HepG2 (cell line): Measurements from ENCODE around the gene OPA3. TPM values are rescaled to one million over a fixed set of nuclear protein-coding genes. Genes with fewer than 3 reads are reported as not detected.

ENCODE experiments used
- ARNT2 ChIP-seq: sonication (generic); formaldehyde crosslinking; IDR thresholded peaks from 2 replicates; pipeline ENCODE4 v1.8.0; 2022; ENCODE audit warnings: mild to moderate bottlenecking, low read depth, missing genetic modification reagents, moderate library complexity
- BCL6 ChIP-seq: IDR thresholded peaks from 2 replicates; pipeline ENCODE4 v1.6.1; 2016; ENCODE audit warnings: missing genetic modification reagents, missing compliant biosample characterization
- E2F1 ChIP-seq: sonication (generic); formaldehyde crosslinking; IDR thresholded peaks from 2 replicates; pipeline ENCODE4 v1.5.0; 2020; ENCODE audit warnings: missing genetic modification reagents
- FLYWCH1 ChIP-seq: sonication (generic); formaldehyde crosslinking; IDR thresholded peaks from 2 replicates; pipeline ENCODE4 v1.8.1; 2023; ENCODE audit warnings: mild to moderate bottlenecking, missing genetic modification reagents
- MAFK ChIP-seq, 2 experiments: IDR thresholded peaks in 1 of 2; conservative IDR thresholded peaks in 1 of 2; 2 replicates each; pipeline ENCODE4 v1.6.1; 2011; ENCODE audit warnings: improper control_type of control experiment in 2 of 2, low read length in 2 of 2
- MIER3 ChIP-seq: IDR thresholded peaks from 2 replicates; pipeline ENCODE4 v1.6.1; 2016; ENCODE audit warnings: missing compliant biosample characterization, borderline replicate concordance
- SIN3B ChIP-seq: fragments of 150-350 bp; IDR thresholded peaks from 2 replicates; pipeline ENCODE4 v1.6.1; 2014; ENCODE audit warnings: low read length
- SYNCRIP ChIP-seq: fragments of 200-400 bp; formaldehyde crosslinking; IDR thresholded peaks from 2 replicates; pipeline ENCODE4 v1.6.1; 2018; ENCODE audit warnings: mild to moderate bottlenecking, low read depth, low read length; ENCODE audit not compliant: insufficient read depth
- TP53 ChIP-seq: sonication (generic); formaldehyde crosslinking; conservative IDR thresholded peaks from 2 replicates; pipeline ENCODE4 v1.4.0; 2020; ENCODE audit warnings: missing genetic modification reagents
- YEATS2 ChIP-seq: sonication (generic); formaldehyde crosslinking; IDR thresholded peaks from 2 replicates; pipeline ENCODE4 v1.4.0; 2020; ENCODE audit warnings: missing genetic modification reagents, borderline replicate concordance
- ZNF292 ChIP-seq: sonication (generic); formaldehyde crosslinking; IDR thresholded peaks from 2 replicates; pipeline ENCODE4 v1.8.1; 2022; ENCODE audit warnings: mild to moderate bottlenecking, low read depth, missing genetic modification reagents, borderline replicate concordance
- ZNF510 ChIP-seq: sonication (generic); formaldehyde crosslinking; IDR thresholded peaks from 2 replicates; pipeline ENCODE4 v1.4.0; 2020; ENCODE audit warnings: low read depth, mild to moderate bottlenecking, missing genetic modification reagents
- ZNF574 ChIP-seq: sonication (generic); formaldehyde crosslinking; IDR thresholded peaks from 2 replicates; pipeline ENCODE4 v1.4.0; 2020; ENCODE audit warnings: missing genetic modification reagents
- ZNF615 ChIP-seq: sonication (generic); formaldehyde crosslinking; IDR thresholded peaks from 2 replicates; pipeline ENCODE4 v1.5.0; 2020; ENCODE audit warnings: mild to moderate bottlenecking, missing genetic modification reagents, borderline replicate concordance
- ZNF652 ChIP-seq: IDR thresholded peaks from 2 replicates; pipeline ENCODE4 v1.6.1; 2016; ENCODE audit warnings: low read depth, borderline replicate concordance
- ZNF773 ChIP-seq: sonication (generic); formaldehyde crosslinking; IDR thresholded peaks from 2 replicates; pipeline ENCODE4 v1.4.0; 2020; ENCODE audit warnings: missing genetic modification reagents, borderline replicate concordance
- polyA plus RNA-seq, 8 experiments: library from polyadenylated mRNA; depleted of rRNA in 3 of 8; stranded (reverse) in 7 of 8; unstranded in 1 of 8; fragments of >200 nt; fragmentation: Illumina TruSeq in 4 of 8; extraction: Trizol in 4 of 8; gene quantifications; 2 replicates each; pipeline versions ENCODE4 v1.2.1 to v1.2.3, GENCODE V29; 2011 to 2016; ENCODE audit warnings: low read depth in 4 of 8, missing spikeins in 1 of 8, mixed read lengths in 1 of 8; ENCODE audit not compliant: insufficient read depth in 1 of 8
- total RNA-seq, 5 experiments: library from RNA; depleted of rRNA; stranded (reverse); fragments of >200 nt; fragmentation: Illumina TruSeq; extraction: Trizol; gene quantifications; 2 replicates each; pipeline ENCODE4 v1.2.3, GENCODE V29; 2016; ENCODE audit warnings: low read depth in 1 of 5
- TF ChIP-seq, protein P1 (sequence below), 2 experiments: sonication (generic) in 1 of 2; formaldehyde crosslinking in 1 of 2; IDR thresholded peaks; 2 replicates each; pipeline versions ENCODE4 v1.6.1 to v1.9.0; 2014 to 2022; ENCODE audit warnings: antibody characterized with exemption in 1 of 2, borderline replicate concordance in 1 of 2, inconsistent platforms in 1 of 2, low read depth in 1 of 2, missing genetic modification reagents in 1 of 2

OPA3 gene
- total and polyA plus RNA-seq, 2 of the 13 experiments (the other 11 are each of a cell fraction or from before 2014, with no cell fraction given), result 8.3 to 17.7 TPM

DNA sequence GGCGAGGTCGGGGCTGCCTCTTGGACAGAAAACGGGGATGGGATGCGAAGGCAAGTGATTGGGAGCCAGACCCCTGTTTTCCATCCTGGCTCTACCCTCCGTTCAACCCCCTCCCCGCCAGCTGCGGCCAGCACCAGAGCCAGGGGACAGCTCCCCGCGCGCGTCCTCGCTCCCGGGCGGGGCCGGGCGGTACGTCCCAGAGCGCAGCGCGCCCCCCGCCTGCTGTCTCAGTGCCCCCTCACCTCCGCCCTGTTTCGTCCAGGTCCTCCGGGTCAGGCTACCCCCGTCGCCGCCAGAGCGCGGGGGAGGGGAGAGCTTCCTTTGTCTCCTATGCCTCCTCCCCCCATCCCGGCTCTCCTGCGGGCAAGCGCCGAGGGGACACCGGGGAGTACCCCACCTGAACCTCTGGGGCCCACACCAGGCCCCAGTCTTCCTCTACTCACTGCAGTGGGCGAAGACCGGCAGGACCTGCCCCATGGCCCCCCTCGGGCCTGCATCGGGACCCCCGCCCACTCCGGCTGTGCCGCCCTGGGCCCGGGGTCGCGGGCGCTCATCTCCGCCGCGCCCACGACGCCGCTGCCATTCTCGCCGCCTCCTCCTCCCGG lies 88.2 kb downstream of the OPA3 start (continued):
- TF ChIP-seq E2F1 (CRISPR knock-in tag), result 0 out of 2 replicates have a peak, but pooled peaks have one; percentile 38
- TF ChIP-seq, protein P1, sequence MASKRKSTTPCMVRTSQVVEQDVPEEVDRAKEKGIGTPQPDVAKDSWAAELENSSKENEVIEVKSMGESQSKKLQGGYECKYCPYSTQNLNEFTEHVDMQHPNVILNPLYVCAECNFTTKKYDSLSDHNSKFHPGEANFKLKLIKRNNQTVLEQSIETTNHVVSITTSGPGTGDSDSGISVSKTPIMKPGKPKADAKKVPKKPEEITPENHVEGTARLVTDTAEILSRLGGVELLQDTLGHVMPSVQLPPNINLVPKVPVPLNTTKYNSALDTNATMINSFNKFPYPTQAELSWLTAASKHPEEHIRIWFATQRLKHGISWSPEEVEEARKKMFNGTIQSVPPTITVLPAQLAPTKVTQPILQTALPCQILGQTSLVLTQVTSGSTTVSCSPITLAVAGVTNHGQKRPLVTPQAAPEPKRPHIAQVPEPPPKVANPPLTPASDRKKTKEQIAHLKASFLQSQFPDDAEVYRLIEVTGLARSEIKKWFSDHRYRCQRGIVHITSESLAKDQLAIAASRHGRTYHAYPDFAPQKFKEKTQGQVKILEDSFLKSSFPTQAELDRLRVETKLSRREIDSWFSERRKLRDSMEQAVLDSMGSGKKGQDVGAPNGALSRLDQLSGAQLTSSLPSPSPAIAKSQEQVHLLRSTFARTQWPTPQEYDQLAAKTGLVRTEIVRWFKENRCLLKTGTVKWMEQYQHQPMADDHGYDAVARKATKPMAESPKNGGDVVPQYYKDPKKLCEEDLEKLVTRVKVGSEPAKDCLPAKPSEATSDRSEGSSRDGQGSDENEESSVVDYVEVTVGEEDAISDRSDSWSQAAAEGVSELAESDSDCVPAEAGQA (IDR thresholded peaks at IDR 0.05; ENCODE audit: low read depth), result no peak
- TF ChIP-seq, protein P1 (CRISPR knock-in tag; IDR thresholded peaks at IDR 0.05; ENCODE audit: borderline replicate concordance), result 0 out of 2 replicates have a peak, but pooled peaks have one; percentile 64
- TF ChIP-seq ZNF652, result no peak
- peak; percentile 63; the same call in 1 of the 2 replicates for TF ChIP-seq ZNF574 (CRISPR knock-in tag)
- no peak for TF ChIP-seq SYNCRIP
- peak; percentile 31; the same call in 1 of the 2 replicates for TF ChIP-seq BCL6
- no peak for TF ChIP-seq SIN3B
- TF ChIP-seq MAFK (conservative IDR thresholded peaks at IDR 0.05 in 1 of 2, IDR thresholded peaks at IDR 0.05 in 1 of 2; ENCODE audit: low read length in 2 of 2), result no peak
- peak; percentile 64; the same call in 1 of the 2 replicates for TF ChIP-seq YEATS2 (CRISPR knock-in tag)
- peak; percentile 26; the same call in 1 of the 2 replicates for TF ChIP-seq MIER3 (CRISPR knock-in tag)
- no peak for TF ChIP-seq ZNF292 (CRISPR knock-in tag)
- no peak for TF ChIP-seq ZNF615 (CRISPR knock-in tag)
- TF ChIP-seq ARNT2, result peak; percentile 54; the same call in 1 of the 2 replicates
- TF ChIP-seq FLYWCH1 (CRISPR knock-in tag), result no peak
- no peak for TF ChIP-seq TP53 (CRISPR knock-in tag)
- TF ChIP-seq ZNF773 (CRISPR knock-in tag), result peak; percentile 84; the same call in 1 of the 2 replicates
- no peak for TF ChIP-seq ZNF510 (CRISPR knock-in tag)
